ENCODE data around the gene TUBB4B.
"Not testable (repeated sequence)": the region's sequence is repeated elsewhere in the genome, so short reads cannot be mapped to it uniquely, and the experiment has no call there.

TUBB4B gene

GRCh38 chr9:137234055-137234697, 6.9 kb upstream of the TUBB4B start:
- no peak for DNase-seq
- in situ Hi-C loops (cut with MboI; ENCODE audit: low pct_unique_long_range_greater_than_20kb, low sequenced_read_pairs): no loop called here

- in situ Hi-C loops (cut with MboI; ENCODE audit: low pct_unique_long_range_greater_than_20kb, low sequenced_read_pairs): no loop called here
- no peak for DNase-seq
Observed at GRCh38 chr9:137234758-137235423, 6.2 kb upstream of the TUBB4B start.

DNA sequence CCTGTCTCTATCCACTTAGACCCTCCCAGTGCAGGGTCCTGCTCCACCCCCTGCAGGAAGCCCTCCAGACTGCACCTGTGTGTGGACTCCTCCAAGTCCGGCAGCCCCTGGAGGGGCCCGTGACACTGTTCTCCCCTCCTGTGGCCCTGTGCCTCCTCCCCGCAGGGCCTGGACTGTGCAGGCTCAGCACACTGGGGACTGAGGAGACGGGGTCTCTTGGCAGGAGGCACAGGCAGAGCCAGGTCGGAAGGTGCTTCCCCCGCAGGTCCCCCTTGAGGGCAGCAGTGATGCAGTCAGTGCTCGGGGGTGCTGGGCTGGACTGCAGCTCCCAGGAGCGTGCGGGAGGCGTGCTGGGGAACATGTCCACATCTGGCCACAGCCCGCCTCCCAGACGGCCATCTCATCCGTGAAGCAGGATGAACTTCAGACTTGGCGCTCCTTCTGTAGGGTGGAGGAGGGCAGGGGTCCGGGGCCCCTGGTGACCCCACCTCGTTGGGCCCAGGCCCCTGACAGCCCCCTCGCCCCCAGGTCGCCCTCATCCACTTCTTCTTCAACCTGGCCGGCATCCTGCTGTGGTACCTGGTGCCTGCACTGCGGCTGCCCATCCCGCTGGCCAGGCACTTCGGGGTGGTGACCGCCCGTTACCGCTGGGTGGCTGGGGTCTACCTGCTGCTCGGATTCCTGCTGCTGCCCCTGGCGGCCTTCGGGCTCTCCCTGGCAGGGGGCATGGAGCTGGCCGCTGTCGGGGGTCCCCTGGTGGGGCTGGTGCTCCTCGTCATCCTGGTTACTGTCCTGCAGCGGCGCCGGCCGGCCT, 5.5 kb upstream of the TUBB4B start:
- DNase-seq: no peak
- in situ Hi-C loops (cut with MboI; ENCODE audit: low pct_unique_long_range_greater_than_20kb, low sequenced_read_pairs): no loop called here

GRCh38 chr9:137236238-137236935, 4.7 kb upstream of the TUBB4B start:
- in situ Hi-C loops (cut with MboI; ENCODE audit: low pct_unique_long_range_greater_than_20kb, low sequenced_read_pairs): no loop called here
- DNase-seq: peak; percentile 95

- in situ Hi-C loops (cut with MboI; ENCODE audit: low pct_unique_long_range_greater_than_20kb, low sequenced_read_pairs): no loop called here
- no peak for DNase-seq
Observed at GRCh38 chr9:137236936-137237421, 4.1 kb upstream of the TUBB4B start.

GRCh38 chr9:137237759-137238726, 3.0 kb upstream of the TUBB4B start:
- in situ Hi-C loops (cut with MboI; ENCODE audit: low pct_unique_long_range_greater_than_20kb, low sequenced_read_pairs): no loop called here
- no peak for DNase-seq

GRCh38 chr9:137239541-137240200, 1.4 kb upstream of the TUBB4B start:
- DNase-seq; in situ Hi-C loops (cut with MboI; ENCODE audit: low pct_unique_long_range_greater_than_20kb, low sequenced_read_pairs): not testable (repeated sequence)

DNA sequence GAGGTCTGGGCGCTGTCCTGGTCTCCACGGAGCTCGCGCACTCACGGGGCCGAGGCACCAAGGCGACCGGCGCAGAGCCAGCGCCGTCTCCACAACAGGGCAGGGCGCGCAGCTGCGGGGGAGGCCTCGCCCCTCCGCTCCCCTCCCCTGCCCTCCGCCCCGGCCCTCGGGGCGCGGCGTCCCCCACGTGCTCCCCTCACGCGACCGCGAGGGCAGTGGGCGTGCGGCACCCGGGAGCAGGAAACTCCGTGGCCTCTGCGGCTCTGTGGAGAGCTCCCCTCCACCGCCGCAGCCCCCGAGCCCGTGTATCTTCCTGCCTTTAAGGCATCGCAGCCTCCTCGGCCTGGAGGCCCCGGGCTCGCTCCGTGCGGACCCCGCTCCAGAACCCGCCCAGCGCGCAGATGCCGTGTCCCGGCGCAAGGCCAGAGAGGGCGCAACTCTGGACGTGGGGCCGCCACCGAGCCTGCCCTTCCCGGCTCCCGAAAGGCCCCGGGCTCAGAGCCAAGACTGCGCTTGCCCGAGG, 708 bp upstream of the TUBB4B start:
- in situ Hi-C loops (cut with MboI; ENCODE audit: low pct_unique_long_range_greater_than_20kb, low sequenced_read_pairs): no loop called here
- no peak for DNase-seq

GRCh38 chr9:137241490-137242268, 592 bp downstream of the TUBB4B start:
- in situ Hi-C loops (cut with MboI; ENCODE audit: low pct_unique_long_range_greater_than_20kb, low sequenced_read_pairs): no loop called here
- no peak for DNase-seq

GRCh38 chr9:137242269-137243203, 1.4 kb downstream of the TUBB4B start:
- in situ Hi-C loops (cut with MboI; ENCODE audit: low pct_unique_long_range_greater_than_20kb, low sequenced_read_pairs): no loop called here
- DNase-seq: no peak

DNA sequence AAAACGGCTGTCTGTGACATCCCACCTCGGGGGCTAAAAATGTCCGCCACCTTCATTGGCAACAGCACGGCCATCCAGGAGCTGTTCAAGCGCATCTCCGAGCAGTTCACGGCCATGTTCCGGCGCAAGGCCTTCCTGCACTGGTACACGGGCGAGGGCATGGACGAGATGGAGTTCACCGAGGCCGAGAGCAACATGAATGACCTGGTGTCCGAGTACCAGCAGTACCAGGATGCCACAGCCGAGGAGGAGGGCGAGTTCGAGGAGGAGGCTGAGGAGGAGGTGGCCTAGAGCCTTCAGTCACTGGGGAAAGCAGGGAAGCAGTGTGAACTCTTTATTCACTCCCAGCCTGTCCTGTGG, 2.2 kb downstream of the TUBB4B start:
- DNase-seq; in situ Hi-C loops (cut with MboI; ENCODE audit: low pct_unique_long_range_greater_than_20kb, low sequenced_read_pairs): not testable (repeated sequence)

GRCh38 chr9:137243626-137244485, 2.8 kb downstream of the TUBB4B start:
- in situ Hi-C loops (cut with MboI; ENCODE audit: low pct_unique_long_range_greater_than_20kb, low sequenced_read_pairs): no loop called here
- peak; percentile 53 for DNase-seq

DNA sequence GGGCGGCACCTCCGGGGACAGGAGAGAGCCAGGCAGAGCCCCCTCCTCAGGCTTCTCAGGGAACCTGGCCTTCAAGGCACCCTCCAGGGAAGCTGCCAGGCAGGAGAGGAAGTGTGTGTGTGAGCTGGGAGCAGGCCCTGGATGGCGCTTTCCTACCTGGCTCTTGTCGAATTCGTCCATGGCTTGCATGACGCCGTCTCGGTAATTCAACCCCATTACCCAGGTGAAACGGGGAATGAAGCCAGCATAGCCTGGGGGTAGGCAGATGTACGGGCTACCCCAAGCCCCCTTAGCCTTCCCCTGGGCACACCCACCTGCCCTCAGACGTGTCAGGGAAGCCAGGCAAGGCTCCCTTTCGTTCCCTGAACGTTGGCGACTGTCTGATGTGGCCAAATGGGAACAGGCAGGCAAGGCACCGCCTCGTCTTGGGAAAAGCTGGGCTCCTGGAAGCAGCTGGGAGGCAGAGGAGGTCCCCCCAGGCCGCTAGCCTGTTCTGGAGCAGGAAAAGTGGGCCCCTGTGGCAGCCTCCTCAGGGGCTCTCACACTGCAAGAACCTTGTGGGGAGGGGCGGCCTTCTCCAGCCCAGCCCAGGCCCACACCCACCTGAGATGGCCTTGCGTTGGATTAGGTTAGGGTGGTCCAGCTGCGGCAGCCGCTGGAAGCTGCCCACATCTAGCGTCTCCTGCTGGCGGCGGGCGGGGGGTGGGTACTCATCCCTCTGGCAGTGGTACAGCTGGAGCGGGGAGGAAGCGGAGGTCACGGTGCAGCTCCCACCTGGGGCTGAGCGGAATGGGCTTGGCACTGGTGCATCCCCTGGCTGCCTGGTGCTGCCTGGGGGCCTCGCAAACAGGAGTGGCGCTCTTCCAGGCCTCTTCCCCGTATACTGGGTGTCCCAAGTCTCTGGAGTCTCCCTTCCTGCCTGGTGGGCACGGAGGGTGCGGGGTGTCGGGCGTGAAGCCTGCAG, 3.7 kb downstream of the TUBB4B start:
- in situ Hi-C loops (cut with MboI; ENCODE audit: low pct_unique_long_range_greater_than_20kb, low sequenced_read_pairs): no loop called here
- no peak for DNase-seq

Measured in KBM-7 (cell line).